ENCODE results near the gene GYPA.
"Not testable (repeated sequence)": the region's sequence is repeated elsewhere in the genome, so short reads cannot be mapped to it uniquely, and the experiment has no call there.

Gene GYPA

DNA sequence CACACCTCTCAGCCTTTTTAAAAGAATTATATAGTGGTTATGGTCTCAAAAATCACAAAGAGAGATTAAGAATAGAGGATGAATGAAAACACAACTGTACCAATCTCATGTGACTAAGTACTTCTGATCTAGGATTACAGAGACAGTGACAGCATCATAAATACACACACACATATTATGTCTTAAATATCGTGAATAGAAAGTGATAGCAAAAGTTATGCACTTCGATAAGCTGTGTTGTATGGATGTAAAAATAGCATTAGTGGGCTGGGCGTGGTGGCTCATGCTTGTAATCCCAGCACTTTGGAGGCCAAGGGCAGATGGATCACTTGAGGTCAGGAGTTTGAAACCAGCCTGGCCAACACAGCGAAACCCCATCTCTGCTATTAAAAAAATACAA lies 25.0 kb downstream of the GYPA start:
- DNase-seq (ENCODE audit: low spot score in 2 of 2), result no peak
- Histone ChIP-seq H3K9me3 (no peaks in the 10 kb centered on the region), H3K36me3 (replicated peaks) (no peaks in the 10 kb centered on the region), H3K4me3 (no peak overlapping the region), H3K4me1 (no peaks in the 10 kb centered on the region), H3K27me3 (ENCODE audit: low read depth) (0 out of 2 replicates have a peak, but pooled peaks cover 3% of the 10 kb centered on the region)
- in situ Hi-C loops (cut with MboI; ENCODE audit: low sequenced_read_pairs), result no loop called here

DNA sequence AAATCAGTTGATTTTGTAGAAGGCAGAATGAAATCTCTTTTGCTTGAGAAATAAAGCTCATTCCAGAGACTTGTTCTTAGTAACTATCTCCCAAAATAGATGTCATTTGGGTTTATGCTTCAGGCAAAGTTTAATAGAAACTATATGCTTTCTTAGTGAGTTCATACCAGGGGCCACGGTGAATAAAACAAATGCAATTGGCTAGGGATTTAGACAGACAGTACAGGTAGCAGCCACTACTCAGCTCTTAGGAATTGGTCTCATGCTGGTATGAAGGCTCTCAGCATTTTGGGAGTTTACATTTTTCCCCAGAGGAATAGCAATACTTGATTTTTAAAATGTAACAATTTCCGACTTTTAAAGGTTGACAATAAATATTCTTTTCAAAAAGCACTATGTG lies 27.0 kb downstream of the GYPA start:
- Histone ChIP-seq H3K4me1 (no peaks in the 10 kb centered on the region), H3K9me3 (no peaks in the 10 kb centered on the region), H3K27me3 (ENCODE audit: low read depth) (peaks cover 3% of the 10 kb centered on the region; the same call in 1 of the 2 replicates), H3K36me3 (replicated peaks) (no peaks in the 10 kb centered on the region), H3K4me3 (no peak overlapping the region)
- DNase-seq (ENCODE audit: low spot score in 2 of 2), result no peak
- in situ Hi-C loops (cut with MboI; ENCODE audit: low sequenced_read_pairs), result no loop called here

- in situ Hi-C loops (cut with MboI; ENCODE audit: low sequenced_read_pairs), result no loop called here
- Histone ChIP-seq H3K4me3 (no peak overlapping the region), H3K4me1 (no peaks in the 10 kb centered on the region), H3K36me3 (replicated peaks) (no peaks in the 10 kb centered on the region), H3K9me3 (no peaks in the 10 kb centered on the region), H3K27me3 (ENCODE audit: low read depth) (no peaks in the 10 kb centered on the region)
- DNase-seq (ENCODE audit: low spot score in 2 of 2), result no peak
Measured at GRCh38 chr4:144104509-144105130, 35.9 kb downstream of the GYPA start.

DNA sequence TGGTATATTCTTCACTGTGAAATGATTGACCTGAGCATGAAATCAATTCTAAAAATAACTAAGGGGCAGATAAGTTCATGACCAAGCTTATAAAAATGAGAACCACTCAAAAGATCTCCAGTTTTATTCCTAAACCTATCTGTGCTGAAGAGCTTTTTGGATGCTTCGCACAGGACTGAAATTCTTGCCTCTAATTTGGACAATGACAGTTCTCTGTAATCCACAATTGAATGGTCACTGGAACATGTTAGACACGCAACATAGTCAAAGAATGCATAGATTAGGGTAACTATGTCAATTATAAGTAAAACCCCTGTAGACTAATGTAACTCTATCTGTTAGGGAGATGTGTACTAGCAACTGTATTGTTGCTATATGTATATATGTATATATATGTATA lies 42.7 kb downstream of the GYPA start:
- in situ Hi-C loops (cut with MboI; ENCODE audit: low sequenced_read_pairs); DNase-seq (ENCODE audit: low spot score in 2 of 2); H3K27me3 ChIP-seq (ENCODE audit: low read depth): not testable (repeated sequence)

GRCh38 chr4:144093995-144094394 lies 46.5 kb downstream of the GYPA start:
- H3K9me3 ChIP-seq; H3K27me3 ChIP-seq (ENCODE audit: low read depth); DNase-seq (ENCODE audit: low spot score in 2 of 2); H3K36me3 ChIP-seq (replicated peaks); in situ Hi-C loops (cut with MboI; ENCODE audit: low sequenced_read_pairs); H3K4me1 ChIP-seq; H3K4me3 ChIP-seq: not testable (repeated sequence)

More for the DNA sequence above, 42.7 kb downstream of the GYPA start:
- not testable (repeated sequence) for H3K9me3 ChIP-seq; H3K4me1 ChIP-seq; H3K36me3 ChIP-seq (replicated peaks); H3K4me3 ChIP-seq

DNA sequence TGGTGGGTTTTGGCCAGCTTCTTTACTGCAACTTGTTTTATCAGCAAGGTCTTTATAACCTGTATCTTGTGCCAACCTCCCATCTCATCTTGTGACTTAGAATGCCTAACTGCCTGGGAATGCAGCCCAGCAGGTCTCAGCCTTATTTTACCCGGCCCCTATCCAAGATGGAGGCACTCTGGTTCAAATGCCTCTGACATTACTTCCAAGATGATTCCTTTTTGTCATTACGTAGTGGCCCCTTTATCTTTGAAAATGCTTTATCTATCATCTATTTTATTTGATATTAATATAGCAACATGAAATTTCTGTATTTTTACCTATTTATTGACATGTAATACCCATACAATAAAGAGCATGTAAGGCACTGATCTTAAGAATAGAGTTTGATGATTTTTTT lies 49.3 kb downstream of the GYPA start:
- H3K36me3 ChIP-seq (replicated peaks); DNase-seq (ENCODE audit: low spot score in 2 of 2); H3K27me3 ChIP-seq (ENCODE audit: low read depth); in situ Hi-C loops (cut with MboI; ENCODE audit: low sequenced_read_pairs); H3K9me3 ChIP-seq; H3K4me3 ChIP-seq; H3K4me1 ChIP-seq: not testable (repeated sequence)

DNA sequence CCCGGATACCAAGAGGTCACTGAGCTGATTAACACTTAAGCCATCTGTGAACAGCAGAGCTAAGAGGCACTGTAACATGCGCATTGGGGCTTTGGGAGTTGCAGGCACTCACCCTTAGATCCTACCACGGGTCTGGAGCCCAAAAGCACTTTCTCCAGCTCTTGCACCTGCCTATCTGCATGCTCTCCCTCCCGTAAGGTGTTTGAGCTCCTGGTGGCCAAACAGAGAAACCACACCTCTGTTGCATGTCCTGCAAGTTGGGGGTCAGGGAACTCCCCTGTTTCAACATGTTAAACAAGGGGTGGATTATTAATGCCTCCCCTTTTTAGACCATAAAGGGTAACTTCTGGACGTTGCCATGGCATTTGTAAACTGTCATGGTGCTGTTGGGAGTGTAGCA lies 49.8 kb downstream of the GYPA start:
- Histone ChIP-seq H3K4me1 (no peaks in the 10 kb centered on the region), H3K4me3 (no peak overlapping the region), H3K36me3 (replicated peaks) (no peaks in the 10 kb centered on the region), H3K9me3 (no peaks in the 10 kb centered on the region), H3K27me3 (ENCODE audit: low read depth) (no peaks in the 10 kb centered on the region)
- in situ Hi-C loops (cut with MboI; ENCODE audit: low sequenced_read_pairs), result no loop called here
- DNase-seq (ENCODE audit: low spot score in 2 of 2), result no peak

DNA sequence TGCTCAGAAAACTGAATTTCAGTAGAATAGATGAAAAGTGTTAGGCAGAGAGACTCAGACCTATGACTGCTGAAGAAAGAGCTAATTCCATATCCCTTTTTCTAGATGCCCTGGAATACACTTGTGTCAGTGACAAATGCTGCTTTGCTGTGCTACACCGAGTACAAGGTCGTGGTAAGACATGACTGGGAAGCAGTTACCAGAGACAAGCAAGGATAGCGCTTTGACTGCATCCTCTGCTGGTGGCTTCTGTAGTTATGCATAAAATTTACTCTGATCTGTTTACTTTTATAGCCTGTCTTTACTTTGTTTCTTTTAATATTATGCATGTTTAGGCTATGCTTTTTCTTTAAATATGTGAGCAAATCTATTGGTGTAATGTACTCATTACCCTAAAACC lies 58.5 kb downstream of the GYPA start:
- H3K4me1 ChIP-seq; H3K27me3 ChIP-seq (ENCODE audit: low read depth); H3K9me3 ChIP-seq; DNase-seq (ENCODE audit: low spot score in 2 of 2); in situ Hi-C loops (cut with MboI; ENCODE audit: low sequenced_read_pairs); H3K36me3 ChIP-seq (replicated peaks); H3K4me3 ChIP-seq: not testable (repeated sequence)

DNA sequence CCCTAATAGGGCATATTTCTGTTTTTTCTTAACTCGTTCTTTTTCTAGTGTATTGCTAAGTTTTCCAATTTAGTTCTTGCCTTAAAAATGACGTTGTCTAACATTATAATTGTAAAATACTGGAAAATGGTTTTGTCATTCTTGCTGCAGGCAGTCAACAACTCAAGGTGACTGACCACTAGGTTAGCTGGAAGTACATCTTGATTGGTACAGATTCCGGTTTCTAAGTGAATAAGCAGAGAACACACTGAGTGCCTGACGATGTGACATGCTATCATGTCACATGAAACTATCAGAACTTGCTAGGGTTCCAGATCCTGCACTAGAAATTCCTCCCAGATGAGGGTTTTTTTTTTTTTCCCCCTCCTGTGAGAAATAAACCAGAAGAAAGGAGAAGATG lies 60.4 kb downstream of the GYPA start:
- H3K36me3 ChIP-seq (replicated peaks); H3K27me3 ChIP-seq (ENCODE audit: low read depth); in situ Hi-C loops (cut with MboI; ENCODE audit: low sequenced_read_pairs); H3K9me3 ChIP-seq; H3K4me1 ChIP-seq; DNase-seq (ENCODE audit: low spot score in 2 of 2); H3K4me3 ChIP-seq: not testable (repeated sequence)

DNA sequence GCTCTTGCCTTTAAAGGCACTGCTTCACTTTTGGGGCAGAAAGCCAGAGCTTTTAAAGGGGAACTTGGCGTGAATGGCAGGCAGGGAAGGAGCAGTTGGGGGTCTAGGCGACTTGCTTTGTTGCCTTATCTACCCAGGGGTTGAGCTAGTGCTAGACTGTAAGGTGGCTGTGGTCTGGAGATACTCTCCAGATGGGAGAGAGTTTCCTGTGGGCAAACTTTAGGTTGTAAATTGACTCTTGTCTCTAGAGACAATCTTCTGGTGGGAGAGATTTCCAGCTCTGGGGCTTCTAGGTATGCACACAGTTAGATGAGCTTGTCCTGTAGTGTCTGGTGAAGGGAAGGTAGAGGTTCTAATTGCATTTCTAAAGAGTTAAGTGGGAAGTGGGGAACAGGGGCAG lies 61.8 kb downstream of the GYPA start:
- in situ Hi-C loops (cut with MboI; ENCODE audit: low sequenced_read_pairs); DNase-seq (ENCODE audit: low spot score in 2 of 2); H3K4me3 ChIP-seq; H3K36me3 ChIP-seq (replicated peaks); H3K9me3 ChIP-seq; H3K27me3 ChIP-seq (ENCODE audit: low read depth); H3K4me1 ChIP-seq: not testable (repeated sequence)

DNA sequence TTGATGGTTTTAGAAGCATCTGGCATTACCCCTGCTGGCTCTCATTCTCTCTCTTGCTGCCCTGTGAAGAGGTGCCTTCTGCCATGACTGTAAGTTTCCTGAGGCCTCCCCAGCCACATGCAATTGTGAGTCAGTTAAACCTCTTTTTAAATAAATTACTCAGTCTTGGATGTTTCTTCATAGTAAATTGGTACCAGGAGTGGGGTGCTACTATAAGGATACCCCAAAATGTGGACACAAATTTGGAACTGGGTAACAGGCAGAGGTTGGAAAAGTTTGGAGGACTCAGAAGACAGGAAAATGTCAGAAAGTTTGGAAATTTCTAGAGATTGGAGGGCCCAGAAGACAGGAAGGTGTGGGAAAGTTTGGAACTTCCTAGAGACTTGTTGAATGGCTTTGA lies 79.0 kb downstream of the GYPA start:
- H3K27me3 ChIP-seq (ENCODE audit: low read depth); H3K36me3 ChIP-seq (replicated peaks); in situ Hi-C loops (cut with MboI; ENCODE audit: low sequenced_read_pairs); DNase-seq (ENCODE audit: low spot score in 2 of 2); H3K9me3 ChIP-seq; H3K4me1 ChIP-seq; H3K4me3 ChIP-seq: not testable (repeated sequence)

GRCh38 chr4:144060234-144060859 lies 80.2 kb downstream of the GYPA start:
- DNase-seq (ENCODE audit: low spot score in 2 of 2); H3K36me3 ChIP-seq (replicated peaks); H3K9me3 ChIP-seq; H3K4me3 ChIP-seq; in situ Hi-C loops (cut with MboI; ENCODE audit: low sequenced_read_pairs); H3K4me1 ChIP-seq; H3K27me3 ChIP-seq (ENCODE audit: low read depth): not testable (repeated sequence)

Data from HAP-1 (cell line).